ENCODE data around the gene CACNA1S. TPM values are rescaled to one million over a fixed set of nuclear protein-coding genes. Genes with fewer than 3 reads are reported as not detected.

Gene CACNA1S
- total and polyA plus RNA-seq, 2 of the 8 experiments (the other 6 are each of a cell fraction or from before 2014, with no cell fraction given), result 0.06 TPM; not detected in 1

Other genes with a start within 250 kb of the CACNA1S start
- not detected in 2 replicates for gene GPR25, start 239.4 kb downstream of the CACNA1S start, total RNA-seq (2021; fragmentation: NEBNext Ultra II Directional; extraction: Animal tissue kit (Norgen Biotek cat#: 25700))
- not detected in 2 replicates for gene GPR25, start 239.4 kb downstream of the CACNA1S start, polyA plus RNA-seq (2011; rRNA removed)
- gene INAVA, start 217.5 kb downstream of the CACNA1S start, total RNA-seq (2021; fragmentation: NEBNext Ultra II Directional; extraction: Animal tissue kit (Norgen Biotek cat#: 25700)), result 43.4 and 46.8 TPM in 2 replicates
- gene INAVA, start 217.5 kb downstream of the CACNA1S start, polyA plus RNA-seq (2011; rRNA removed), result 49.3 and 77.0 TPM in 2 replicates
- gene KIF21B, start 88.7 kb downstream of the CACNA1S start, total RNA-seq (2021; fragmentation: NEBNext Ultra II Directional; extraction: Animal tissue kit (Norgen Biotek cat#: 25700)), result 26.5 and 27.2 TPM in 2 replicates
- gene KIF21B, start 88.7 kb downstream of the CACNA1S start, polyA plus RNA-seq (2011; rRNA removed), result 10.8 and 20.1 TPM in 2 replicates
- gene ASCL5, start 14.8 kb upstream of the CACNA1S start, total RNA-seq (2021; fragmentation: NEBNext Ultra II Directional; extraction: Animal tissue kit (Norgen Biotek cat#: 25700)), result 0.41 and 0.44 TPM in 2 replicates
- 0.29 and 0.31 TPM in 2 replicates for gene ASCL5, start 14.8 kb upstream of the CACNA1S start, polyA plus RNA-seq (2011; rRNA removed)
- gene TMEM9, start 42.0 kb upstream of the CACNA1S start, total RNA-seq (2021; fragmentation: NEBNext Ultra II Directional; extraction: Animal tissue kit (Norgen Biotek cat#: 25700)), result 79.9 and 83.2 TPM in 2 replicates
- 181 and 202 TPM in 2 replicates for gene TMEM9, start 42.0 kb upstream of the CACNA1S start, polyA plus RNA-seq (2011; rRNA removed)
- not detected in 2 replicates for gene IGFN1, start 78.4 kb upstream of the CACNA1S start, total RNA-seq (2021; fragmentation: NEBNext Ultra II Directional; extraction: Animal tissue kit (Norgen Biotek cat#: 25700))
- gene IGFN1, start 78.4 kb upstream of the CACNA1S start, polyA plus RNA-seq (2011; rRNA removed), result not detected in 2 replicates
- gene PKP1, start 171.1 kb upstream of the CACNA1S start, total RNA-seq (2021; fragmentation: NEBNext Ultra II Directional; extraction: Animal tissue kit (Norgen Biotek cat#: 25700)), result 0.88 and 0.95 TPM in 2 replicates
- 0.21 and 0.66 TPM in 2 replicates for gene PKP1, start 171.1 kb upstream of the CACNA1S start, polyA plus RNA-seq (2011; rRNA removed)

Measured in H1 (cell line).